Keratinocyte (primary cell): ENCODE data around the gene CSTF1. TPM values are rescaled to one million over a fixed set of nuclear protein-coding genes. Genes with fewer than 3 reads are reported as not detected.

ENCODE experiments used
- DNase-seq: peaks from one replicate; pipeline ENCODE4 v3.0.0-alpha.2; 2011; ENCODE audit warnings: low read depth, missing footprints, low spot score
- FAIRE-seq: peaks from 2 replicates; lab custom pipeline; 2011; peaks lifted over from hg19 to GRCh38; lab: Jason Lieb, UNC
- H2AFZ ChIP-seq: 2 replicates; pipeline ENCODE4 v1.6.0; 2012; ENCODE audit warnings: low read length, control low read depth, inconsistent platforms; ENCODE audit not compliant: control insufficient read depth
- H3K27ac ChIP-seq: 2 replicates; pipeline ENCODE4 v1.5.1; 2011; ENCODE audit warnings: low read length; ENCODE audit not compliant: control insufficient read depth, insufficient read depth
- H3K27me3 ChIP-seq: 3 replicates; pipeline ENCODE4 v1.6.0; 2011; ENCODE audit warnings: low read length; ENCODE audit not compliant: control insufficient read depth, insufficient read depth; ENCODE audit errors: extremely low read depth
- H3K36me3 ChIP-seq, 2 experiments: 2 replicates in 1 of 2; 3 replicates in 1 of 2; pipeline ENCODE4 v1.5.1; 2011; ENCODE audit warnings: low read length in 2 of 2, mild to moderate bottlenecking in 1 of 2; ENCODE audit not compliant: control insufficient read depth in 2 of 2, insufficient read depth in 2 of 2; ENCODE audit errors: extremely low read depth in 1 of 2
- H3K4me1 ChIP-seq: 3 replicates; pipeline ENCODE4 v1.5.1; 2011; ENCODE audit warnings: low read length; ENCODE audit not compliant: control insufficient read depth, insufficient read depth; ENCODE audit errors: extremely low read depth
- H3K4me2 ChIP-seq: 3 replicates; pipeline ENCODE4 v1.6.0; 2011; ENCODE audit warnings: low read depth, low read length; ENCODE audit not compliant: control insufficient read depth, insufficient read depth; ENCODE audit errors: extremely low read depth
- H3K4me3 ChIP-seq, 3 experiments: fragments of 200-600 bp in 1 of 3; sonication (generic) in 1 of 3; 2 replicates in 2 of 3; 3 replicates in 1 of 3; pipeline ENCODE4 v1.5.1; 2011 to 2016; ENCODE audit warnings: low read length in 3 of 3, mild to moderate bottlenecking in 3 of 3, control low read depth in 2 of 3, inconsistent platforms in 1 of 3, low read depth in 1 of 3, mixed read lengths in 1 of 3, mixed run types in 1 of 3, moderate library complexity in 1 of 3; ENCODE audit not compliant: control insufficient read depth in 2 of 3, insufficient read depth in 2 of 3; ENCODE audit errors: extremely low read depth in 1 of 3
- H3K79me2 ChIP-seq: 2 replicates; pipeline ENCODE4 v1.6.0; 2012; ENCODE audit warnings: low read length; ENCODE audit not compliant: control insufficient read depth, insufficient read depth
- H3K9ac ChIP-seq: 3 replicates; pipeline ENCODE4 v1.6.0; 2011; ENCODE audit warnings: low read length; ENCODE audit not compliant: control insufficient read depth, insufficient read depth; ENCODE audit errors: extremely low read depth
- H3K9me1 ChIP-seq: 3 replicates; pipeline ENCODE4 v1.6.0; 2011; ENCODE audit warnings: low read length; ENCODE audit not compliant: control insufficient read depth, insufficient read depth; ENCODE audit errors: extremely low read depth
- H3K9me3 ChIP-seq: 2 replicates; pipeline ENCODE4 v1.5.1; 2012; ENCODE audit warnings: low read depth, low read length; ENCODE audit not compliant: control insufficient read depth
- H4K20me1 ChIP-seq: 3 replicates; pipeline ENCODE4 v1.6.0; 2011; ENCODE audit warnings: low read length; ENCODE audit not compliant: control insufficient read depth, insufficient read depth; ENCODE audit errors: extremely low read depth
- EZH2 ChIP-seq: IDR thresholded peaks from one replicate; pipeline ENCODE4 v1.6.1; 2012; ENCODE audit warnings: inconsistent platforms, mild to moderate bottlenecking, low read length, moderate library complexity
- dilution Hi-C: fragments of 300-500 bp; cut with MboI; formaldehyde crosslinking; loops from one replicate; pipeline ENCODE4 v1.7.0; 2020; ENCODE audit warnings: low sequenced_read_pairs; ENCODE audit not compliant: extremely low pct_ligation_motif_present
- polyA plus RNA-seq, 5 experiments: library from polyadenylated mRNA; depleted of rRNA in 3 of 5; stranded (reverse) in 3 of 5; stranded (forward) in 1 of 5; unstranded in 1 of 5; fragments of >200 nt; gene quantifications; 1 replicate in 1 of 5; 2 replicates in 3 of 5; 3 replicates in 1 of 5; pipeline versions ENCODE4 v1.2.1 to v1.2.3, GENCODE V29; 2011 to 2012; ENCODE audit warnings: missing spikeins in 2 of 5, low read depth in 1 of 5, low replicate concordance in 1 of 5
- TF ChIP-seq, protein P1 (sequence below), 3 experiments: IDR thresholded peaks in 1 of 3; conservative IDR thresholded peaks in 1 of 3; optimal IDR thresholded peaks in 1 of 3; 2 replicates in 2 of 3; 3 replicates in 1 of 3; pipeline versions ENCODE3 to v1.5.1; 2011; ENCODE audit warnings: low read length in 3 of 3, mild to moderate bottlenecking in 3 of 3, moderate library complexity in 2 of 3, control low read depth in 1 of 3, inconsistent platforms in 1 of 3; ENCODE audit not compliant: insufficient read depth in 2 of 3; ENCODE audit errors: extremely low read depth in 1 of 3

CSTF1 gene
- polyA plus RNA-seq, 1 donor (not counting 4 experiments of a cell fraction or from before 2014, with no cell fraction given) = 40.3 TPM

DNA sequence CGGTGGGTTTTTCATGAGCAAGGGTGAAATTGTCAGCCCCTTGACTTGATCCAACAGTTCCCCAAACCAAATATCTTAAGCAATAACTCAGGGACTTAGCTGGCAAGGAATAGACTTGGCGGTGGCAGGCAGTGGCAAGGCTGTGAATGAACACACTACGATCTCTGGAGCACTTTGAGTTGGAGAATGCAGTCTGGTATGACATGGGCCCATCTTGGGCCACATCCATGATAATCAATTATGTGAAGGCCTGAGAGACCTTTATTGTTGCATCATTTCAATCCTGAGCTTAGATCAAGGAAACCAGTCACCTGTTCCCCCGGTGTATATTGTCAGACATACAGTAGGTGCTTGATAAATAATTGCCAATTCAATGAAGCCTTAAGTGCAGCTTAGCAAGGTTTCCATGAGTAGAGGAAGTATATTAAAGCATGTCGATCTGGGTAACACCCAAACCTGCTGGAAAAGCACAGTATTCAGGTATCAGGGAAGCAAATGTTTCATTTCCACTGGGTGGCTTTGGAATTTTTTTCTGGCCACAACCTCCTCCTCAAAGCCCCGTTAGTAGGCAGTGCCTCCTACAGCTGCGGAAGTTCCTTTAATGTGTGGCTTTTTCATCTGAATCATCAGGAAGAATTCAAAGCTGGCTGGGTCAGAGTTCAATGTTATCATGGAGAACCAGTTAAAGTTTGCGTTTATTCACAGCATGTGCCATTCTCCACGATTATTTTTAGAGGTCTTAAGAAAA is 29.8 kb downstream of the CSTF1 start:
- Histone ChIP-seq H3K36me3 (no peaks in the 10 kb centered on the region), H2AFZ (no peak overlapping the region), H3K9ac (no peak overlapping the region), H3K9me3 (no peaks in the 10 kb centered on the region), H3K4me3 (no peak overlapping the region), H3K79me2 (no peaks in the 10 kb centered on the region), H3K4me1 (no peaks in the 10 kb centered on the region), H3K9me1 (no peaks in the 10 kb centered on the region), H4K20me1 (no peaks in the 10 kb centered on the region), H3K4me2 (no peak overlapping the region), H3K27me3 (no peaks in the 10 kb centered on the region), H3K27ac (no peak overlapping the region)
- DNase-seq (no peak), FAIRE-seq (no peak)
- no peak for TF ChIP-seq EZH2
- TF ChIP-seq, protein P1, sequence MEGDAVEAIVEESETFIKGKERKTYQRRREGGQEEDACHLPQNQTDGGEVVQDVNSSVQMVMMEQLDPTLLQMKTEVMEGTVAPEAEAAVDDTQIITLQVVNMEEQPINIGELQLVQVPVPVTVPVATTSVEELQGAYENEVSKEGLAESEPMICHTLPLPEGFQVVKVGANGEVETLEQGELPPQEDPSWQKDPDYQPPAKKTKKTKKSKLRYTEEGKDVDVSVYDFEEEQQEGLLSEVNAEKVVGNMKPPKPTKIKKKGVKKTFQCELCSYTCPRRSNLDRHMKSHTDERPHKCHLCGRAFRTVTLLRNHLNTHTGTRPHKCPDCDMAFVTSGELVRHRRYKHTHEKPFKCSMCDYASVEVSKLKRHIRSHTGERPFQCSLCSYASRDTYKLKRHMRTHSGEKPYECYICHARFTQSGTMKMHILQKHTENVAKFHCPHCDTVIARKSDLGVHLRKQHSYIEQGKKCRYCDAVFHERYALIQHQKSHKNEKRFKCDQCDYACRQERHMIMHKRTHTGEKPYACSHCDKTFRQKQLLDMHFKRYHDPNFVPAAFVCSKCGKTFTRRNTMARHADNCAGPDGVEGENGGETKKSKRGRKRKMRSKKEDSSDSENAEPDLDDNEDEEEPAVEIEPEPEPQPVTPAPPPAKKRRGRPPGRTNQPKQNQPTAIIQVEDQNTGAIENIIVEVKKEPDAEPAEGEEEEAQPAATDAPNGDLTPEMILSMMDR (optimal IDR thresholded peaks at IDR 0.05 in 1 of 3, IDR thresholded peaks at IDR 0.05 in 1 of 3, conservative IDR thresholded peaks at IDR 0.05 in 1 of 3; ENCODE audit: extremely low read depth in 1 of 3, insufficient read depth in 2 of 3, low read length in 3 of 3) = no peak
- dilution Hi-C loops = no loop called here

DNA sequence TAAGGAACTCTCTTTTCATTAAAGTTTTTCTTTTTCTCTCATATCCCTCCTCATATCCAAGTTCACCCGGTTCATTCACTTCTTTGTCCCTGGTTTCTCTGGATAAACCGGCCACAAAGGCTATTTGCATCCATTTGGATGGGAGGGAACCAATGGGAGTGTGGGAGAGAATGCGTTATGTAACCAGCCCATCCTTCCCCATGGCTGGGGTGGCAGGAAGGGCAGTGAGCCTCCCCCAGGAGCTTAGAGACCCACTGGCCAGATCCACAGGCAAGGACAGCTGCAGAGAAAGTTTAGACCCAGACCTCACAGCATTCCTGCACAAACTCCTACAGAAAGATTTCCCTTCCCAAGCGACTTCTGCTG is 30.4 kb downstream of the CSTF1 start:
- dilution Hi-C loops = no loop called here
- no peak overlapping the region for H3K27ac ChIP-seq
- no peaks in the 10 kb centered on the region for H3K27me3 ChIP-seq
- H4K20me1 ChIP-seq = no peaks in the 10 kb centered on the region
- H3K4me3 ChIP-seq = no peak overlapping the region
- no peaks in the 10 kb centered on the region for H3K9me3 ChIP-seq
- no peak for DNase-seq
- no peak overlapping the region for H2AFZ ChIP-seq
- H3K9ac ChIP-seq = no peak overlapping the region
- no peaks in the 10 kb centered on the region for H3K9me1 ChIP-seq
- H3K4me2 ChIP-seq = no peak overlapping the region
- no peak for TF ChIP-seq EZH2
- TF ChIP-seq, protein P1 (optimal IDR thresholded peaks at IDR 0.05 in 1 of 3, IDR thresholded peaks at IDR 0.05 in 1 of 3, conservative IDR thresholded peaks at IDR 0.05 in 1 of 3; ENCODE audit: extremely low read depth in 1 of 3, insufficient read depth in 2 of 3, low read length in 3 of 3) = no peak
- FAIRE-seq = no peak
- H3K4me1 ChIP-seq = no peaks in the 10 kb centered on the region
- no peaks in the 10 kb centered on the region for H3K36me3 ChIP-seq
- H3K79me2 ChIP-seq = no peaks in the 10 kb centered on the region
